Type B pancreatic cell (in vitro differentiated cells): Measurements from ENCODE around the gene LASP1. TPM values are rescaled to one million over a fixed set of nuclear protein-coding genes. Genes with fewer than 3 reads are reported as not detected.

ENCODE experiments used
- DNase-seq: peaks from one replicate; pipeline ENCODE4 v3.0.0; 2021; ENCODE audit warnings: mixed read lengths; ENCODE audit not compliant: unreplicated experiment; ENCODE audit errors: extremely low spot score
- H3K27ac Mint-ChIP-seq: 2 replicates; pipeline ENCODE4 v1.8.0; 2021; ENCODE audit warnings: mild to moderate bottlenecking, mixed read lengths
- H3K27me3 Mint-ChIP-seq: 2 replicates; pipeline ENCODE4 v1.8.0; 2021; ENCODE audit warnings: mixed read lengths
- H3K36me3 Mint-ChIP-seq: 2 replicates; pipeline ENCODE4 v1.8.0; 2021; ENCODE audit warnings: mixed read lengths
- H3K4me1 Mint-ChIP-seq: one replicate; pipeline ENCODE4 v1.8.0; 2021; ENCODE audit warnings: mixed read lengths; ENCODE audit not compliant: unreplicated experiment
- H3K4me3 Mint-ChIP-seq: 2 replicates; pipeline ENCODE4 v1.8.0; 2021; ENCODE audit warnings: mild to moderate bottlenecking, mixed read lengths
- H3K9me3 Mint-ChIP-seq: 2 replicates; pipeline ENCODE4 v1.8.0; 2021; ENCODE audit warnings: mixed read lengths
- CTCF ChIP-seq: fragments of 200-600 bp; sonication (generic); conservative IDR thresholded peaks from 2 replicates; pipeline ENCODE4 v1.5.0; 2021; ENCODE audit warnings: antibody characterized with exemption, mild to moderate bottlenecking
- total RNA-seq: library from RNA; stranded (reverse); gene quantifications from 2 replicates; pipeline ENCODE4 v1.2.1, GENCODE V29; 2021; ENCODE audit warnings: low replicate concordance

LASP1 gene
- total RNA-seq, 1 donor from 2014 or later, result 159 TPM

- H3K36me3 Mint-ChIP-seq, result peaks cover 14% of the 10 kb centered on the region
- H3K4me1 Mint-ChIP-seq, result no peaks in the 10 kb centered on the region
Observed at GRCh38 chr17:38915639-38915995, 45.8 kb downstream of the LASP1 start.

GRCh38 chr17:38916771-38917170 is 46.9 kb downstream of the LASP1 start:
- H3K36me3 Mint-ChIP-seq, result peaks cover 14% of the 10 kb centered on the region
- peak; percentile 31 for DNase-seq
- no peaks in the 10 kb centered on the region for H3K27me3 Mint-ChIP-seq
- no peaks in the 10 kb centered on the region for H3K9me3 Mint-ChIP-seq
- no peak for TF ChIP-seq CTCF
- H3K27ac Mint-ChIP-seq, result peak overlapping the region; percentile 60
- no peak overlapping the region for H3K4me3 Mint-ChIP-seq
- H3K4me1 Mint-ChIP-seq, result peaks cover 5% of the 10 kb centered on the region

More at GRCh38 chr17:38915639-38915995, 45.8 kb downstream of the LASP1 start:
- DNase-seq, result peak; percentile 54
- no peak overlapping the region for H3K4me3 Mint-ChIP-seq
- no peaks in the 10 kb centered on the region for H3K9me3 Mint-ChIP-seq
- TF ChIP-seq CTCF, result no peak
- H3K27me3 Mint-ChIP-seq, result no peaks in the 10 kb centered on the region
- H3K27ac Mint-ChIP-seq, result no peak overlapping the region

DNA sequence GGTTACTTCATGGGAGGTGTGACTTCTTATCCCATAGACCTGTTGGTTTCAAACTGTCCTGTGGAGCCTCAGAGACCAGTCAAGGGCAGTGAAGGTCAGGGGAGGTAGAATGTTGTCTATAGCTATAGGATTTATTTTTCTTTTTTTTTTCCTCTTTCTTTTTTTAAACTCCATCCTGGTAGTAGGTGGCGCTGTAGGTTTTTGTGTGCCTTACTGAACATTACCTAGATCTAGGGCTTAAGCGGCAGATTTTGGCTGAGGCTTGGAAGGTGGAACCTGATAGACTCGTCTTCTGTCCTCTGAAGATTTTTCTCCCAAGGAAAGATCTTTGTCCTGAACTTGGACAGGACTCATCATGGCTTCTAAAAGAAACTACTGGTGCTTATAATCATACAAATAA is 47.4 kb downstream of the LASP1 start:
- DNase-seq, result peak; percentile 13
- Mint-ChIP-seq H3K4me1 (peaks cover 10% of the 10 kb centered on the region), H3K27me3 (no peaks in the 10 kb centered on the region), H3K4me3 (no peak overlapping the region), H3K9me3 (no peaks in the 10 kb centered on the region), H3K36me3 (peaks cover 14% of the 10 kb centered on the region), H3K27ac (peak overlapping the region; percentile 60)
- TF ChIP-seq CTCF, result no peak

DNA sequence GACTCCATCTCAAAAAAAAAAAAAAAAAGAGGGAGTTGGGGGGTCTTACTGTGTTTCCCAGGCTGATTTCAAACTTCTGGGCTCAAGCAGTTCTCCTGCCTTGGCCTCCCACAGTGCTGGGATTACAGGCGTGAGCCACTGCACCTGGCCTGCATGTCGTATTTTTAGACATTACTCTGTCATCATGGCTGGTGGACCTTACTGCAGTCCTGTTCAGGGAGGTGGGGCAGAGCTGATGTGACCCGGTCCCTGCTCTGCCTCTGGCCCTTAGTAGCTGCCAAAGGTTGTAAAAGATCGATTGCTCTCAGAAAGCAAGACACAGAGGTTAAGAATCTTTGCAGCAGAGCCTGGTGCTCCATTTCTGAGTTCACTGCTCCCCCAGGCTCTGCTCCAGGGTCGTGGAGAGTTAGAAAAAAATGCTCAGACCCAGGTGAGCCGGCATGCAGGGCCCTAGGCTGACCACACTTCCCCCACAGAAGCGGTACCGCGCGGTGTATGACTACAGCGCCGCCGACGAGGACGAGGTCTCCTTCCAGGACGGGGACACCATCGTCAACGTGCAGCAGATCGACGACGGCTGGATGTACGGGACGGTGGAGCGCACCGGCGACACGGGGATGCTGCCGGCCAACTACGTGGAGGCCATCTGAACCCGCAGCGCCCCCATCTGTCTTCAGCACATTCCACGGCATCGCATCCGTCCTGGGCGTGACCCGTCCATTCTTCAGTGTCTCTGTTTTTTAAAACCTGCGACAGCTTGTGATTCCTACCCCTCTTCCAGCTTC is 48.5 kb downstream of the LASP1 start:
- no peaks in the 10 kb centered on the region for H3K9me3 Mint-ChIP-seq
- no peak for DNase-seq
- peaks cover 14% of the 10 kb centered on the region for H3K36me3 Mint-ChIP-seq
- peaks cover 10% of the 10 kb centered on the region for H3K4me1 Mint-ChIP-seq
- H3K27me3 Mint-ChIP-seq, result no peaks in the 10 kb centered on the region
- no peak for TF ChIP-seq CTCF
- peak overlapping the region; percentile 53 for H3K27ac Mint-ChIP-seq
- H3K4me3 Mint-ChIP-seq, result no peak overlapping the region

- peaks cover 14% of the 10 kb centered on the region for H3K36me3 Mint-ChIP-seq
- no peaks in the 10 kb centered on the region for H3K27me3 Mint-ChIP-seq
- no peak for TF ChIP-seq CTCF
- peaks cover 10% of the 10 kb centered on the region for H3K4me1 Mint-ChIP-seq
- H3K4me3 Mint-ChIP-seq, result no peak overlapping the region
- DNase-seq, result no peak
- H3K9me3 Mint-ChIP-seq, result no peaks in the 10 kb centered on the region
- no peak overlapping the region for H3K27ac Mint-ChIP-seq
Observed at GRCh38 chr17:38918916-38919315, 49.1 kb downstream of the LASP1 start.
